ENCODE data around the gene TMEM144.

TMEM144 gene

GRCh38 chr4:158302076-158302866, 92.0 kb downstream of the TMEM144 start:
- no peak for DNase-seq

DNA sequence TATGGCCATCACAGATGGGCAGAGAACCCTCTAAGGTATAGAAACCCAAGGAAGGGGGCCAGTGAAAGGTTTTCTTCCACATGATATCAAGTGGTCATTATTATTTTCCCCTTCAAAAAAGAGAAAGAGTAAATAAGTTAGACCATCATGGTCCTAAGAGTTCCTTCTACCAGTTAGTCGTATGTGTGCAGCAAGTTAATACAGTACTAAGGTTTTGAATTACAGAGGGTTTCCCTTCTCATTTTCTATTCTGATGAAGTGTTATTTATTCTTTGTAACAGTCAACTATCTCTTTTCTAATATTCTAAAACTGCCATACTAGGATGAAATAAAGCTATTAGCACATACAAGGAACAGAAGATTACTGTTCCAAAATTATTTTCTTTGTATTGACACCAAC, 94.4 kb downstream of the TMEM144 start:
- DNase-seq: no peak

All from kidney glomerular epithelial cell (primary cell).